HAP-1 (cell line): ENCODE results near the gene VTCN1.
"Not testable (repeated sequence)": the region's sequence is repeated elsewhere in the genome, so short reads cannot be mapped to it uniquely, and the experiment has no call there.

Experiments
- DNase-seq, 2 experiments: peaks; one replicate each; pipeline ENCODE4 v3.0.0-alpha.2; 2016 to 2020; ENCODE audit warnings: low spot score in 2 of 2
- H3K27me3 ChIP-seq: fragments of 250-450 bp; sonication (Bioruptor Pico); 2 replicates; pipeline ENCODE4 v1.5.1; 2020; ENCODE audit warnings: low read depth, mild to moderate bottlenecking, moderate library complexity
- H3K36me3 ChIP-seq: fragments of 250-450 bp; sonication (Bioruptor Pico); replicated peaks from 2 replicates; pipeline ENCODE4 v1.5.1; 2020; ENCODE audit warnings: mild to moderate bottlenecking
- H3K4me1 ChIP-seq: fragments of 250-450 bp; sonication (Bioruptor Pico); 2 replicates; pipeline ENCODE4 v1.5.1; 2020; ENCODE audit warnings: mild to moderate bottlenecking
- H3K4me3 ChIP-seq: fragments of 250-450 bp; sonication (Bioruptor Pico); 2 replicates; pipeline ENCODE4 v1.5.1; 2020; ENCODE audit warnings: mild to moderate bottlenecking, moderate library complexity
- H3K9me3 ChIP-seq: fragments of 250-450 bp; sonication (Bioruptor Pico); 2 replicates; pipeline ENCODE4 v1.5.1; 2020; ENCODE audit warnings: mild to moderate bottlenecking, moderate library complexity
- in situ Hi-C: fragments of 300-500 bp; cut with MboI; formaldehyde crosslinking; loops from 3 replicates; pipeline ENCODE4 v1.14.3; 2020; ENCODE audit warnings: low sequenced_read_pairs, inconsistent platforms, mixed read lengths

Gene VTCN1

GRCh38 chr1:117105722-117106121 lies 105.0 kb downstream of the VTCN1 start:
- no peaks in the 10 kb centered on the region for H3K27me3 ChIP-seq
- in situ Hi-C loops: no loop called here
- H3K36me3 ChIP-seq: peaks cover 31% of the 10 kb centered on the region

GRCh38 chr1:117104986-117105385 lies 105.7 kb downstream of the VTCN1 start:
- no peak for DNase-seq
- peaks cover 38% of the 10 kb centered on the region for H3K36me3 ChIP-seq
- in situ Hi-C loops: no loop called here
- no peaks in the 10 kb centered on the region for H3K4me1 ChIP-seq
- H3K4me3 ChIP-seq: no peak overlapping the region
- H3K27me3 ChIP-seq: no peaks in the 10 kb centered on the region
- no peaks in the 10 kb centered on the region; the same call in 1 of the 2 replicates for H3K9me3 ChIP-seq

More at GRCh38 chr1:117105722-117106121, 105.0 kb downstream of the VTCN1 start:
- DNase-seq: no peak
- no peak overlapping the region for H3K4me3 ChIP-seq
- no peaks in the 10 kb centered on the region; the same call in 1 of the 2 replicates for H3K9me3 ChIP-seq
- no peaks in the 10 kb centered on the region for H3K4me1 ChIP-seq

GRCh38 chr1:117101858-117102257 lies 108.9 kb downstream of the VTCN1 start:
- DNase-seq, H3K4me3 ChIP-seq, H3K9me3 ChIP-seq, H3K4me1 ChIP-seq, H3K27me3 ChIP-seq, in situ Hi-C loops: not testable (repeated sequence)
- peaks cover 69% of the 10 kb centered on the region for H3K36me3 ChIP-seq

GRCh38 chr1:117101334-117101733 lies 109.4 kb downstream of the VTCN1 start:
- peaks cover 74% of the 10 kb centered on the region for H3K36me3 ChIP-seq
- no peak for DNase-seq
- H3K4me3 ChIP-seq: no peak overlapping the region
- H3K27me3 ChIP-seq: no peaks in the 10 kb centered on the region
- H3K4me1 ChIP-seq: no peaks in the 10 kb centered on the region
- in situ Hi-C loops: no loop called here
- no peaks in the 10 kb centered on the region for H3K9me3 ChIP-seq

GRCh38 chr1:117098287-117098890 lies 112.3 kb downstream of the VTCN1 start:
- H3K4me3 ChIP-seq: no peak overlapping the region
- no peaks in the 10 kb centered on the region for H3K4me1 ChIP-seq
- no peak for DNase-seq
- no peaks in the 10 kb centered on the region for H3K27me3 ChIP-seq
- peaks cover 96% of the 10 kb centered on the region for H3K36me3 ChIP-seq
- in situ Hi-C loops: loop anchor here (25.0 kb wide), 1 partner anchor 839 kb away; the partner anchor contains the start of genes GDAP2 and WDR3
- no peaks in the 10 kb centered on the region for H3K9me3 ChIP-seq

GRCh38 chr1:117097443-117097842 lies 113.3 kb downstream of the VTCN1 start:
- H3K36me3 ChIP-seq: peaks cover 98% of the 10 kb centered on the region

GRCh38 chr1:117096951-117097408 lies 113.7 kb downstream of the VTCN1 start:
- no peak overlapping the region for H3K4me3 ChIP-seq
- peaks cover 99% of the 10 kb centered on the region for H3K36me3 ChIP-seq

More at GRCh38 chr1:117097443-117097842, 113.3 kb downstream of the VTCN1 start:
- DNase-seq: no peak
- Histone ChIP-seq H3K4me3 (no peak overlapping the region), H3K4me1 (no peaks in the 10 kb centered on the region), H3K9me3 (no peaks in the 10 kb centered on the region), H3K27me3 (no peaks in the 10 kb centered on the region)
- in situ Hi-C loops: loop anchor here (25.0 kb wide), 1 partner anchor 840 kb away; the partner anchor contains the start of genes GDAP2 and WDR3

GRCh38 chr1:117094841-117095604 lies 115.7 kb downstream of the VTCN1 start:
- Histone ChIP-seq H3K27me3 (no peaks in the 10 kb centered on the region), H3K4me1 (no peaks in the 10 kb centered on the region; the same call in 1 of the 2 replicates), H3K4me3 (no peak overlapping the region), H3K36me3 (peaks cover 96% of the 10 kb centered on the region), H3K9me3 (no peaks in the 10 kb centered on the region)
- in situ Hi-C loops: loop anchor here (25.0 kb wide), 1 partner anchor 842 kb away; the partner anchor contains the start of genes GDAP2 and WDR3
- DNase-seq: no peak

More at GRCh38 chr1:117096951-117097408, 113.7 kb downstream of the VTCN1 start:
- Histone ChIP-seq H3K9me3 (no peaks in the 10 kb centered on the region), H3K4me1 (no peaks in the 10 kb centered on the region; the same call in 1 of the 2 replicates), H3K27me3 (no peaks in the 10 kb centered on the region)
- no peak for DNase-seq
- in situ Hi-C loops: loop anchor here (25.0 kb wide), 1 partner anchor 840 kb away; the partner anchor contains the start of genes GDAP2 and WDR3

GRCh38 chr1:117093870-117094621 lies 116.7 kb downstream of the VTCN1 start:
- DNase-seq: no peak
- Histone ChIP-seq H3K27me3 (no peaks in the 10 kb centered on the region), H3K36me3 (peaks cover 95% of the 10 kb centered on the region), H3K4me3 (no peak overlapping the region), H3K9me3 (no peaks in the 10 kb centered on the region), H3K4me1 (no peaks in the 10 kb centered on the region; the same call in 1 of the 2 replicates)
- in situ Hi-C loops: loop anchor here (25.0 kb wide), 1 partner anchor 843 kb away; the partner anchor contains the start of genes GDAP2 and WDR3
